Measurements from ENCODE around the gene WT1. TPM values are rescaled to one million over a fixed set of nuclear protein-coding genes. Genes with fewer than 3 reads are reported as not detected.
"Not testable (repeated sequence)": the region's sequence is repeated elsewhere in the genome, so short reads cannot be mapped to it uniquely, and the experiment has no call there.

Gene WT1
- total and polyA plus RNA-seq, 4 donors = 0.05 to 0.06 TPM; not detected in 2

DNA sequence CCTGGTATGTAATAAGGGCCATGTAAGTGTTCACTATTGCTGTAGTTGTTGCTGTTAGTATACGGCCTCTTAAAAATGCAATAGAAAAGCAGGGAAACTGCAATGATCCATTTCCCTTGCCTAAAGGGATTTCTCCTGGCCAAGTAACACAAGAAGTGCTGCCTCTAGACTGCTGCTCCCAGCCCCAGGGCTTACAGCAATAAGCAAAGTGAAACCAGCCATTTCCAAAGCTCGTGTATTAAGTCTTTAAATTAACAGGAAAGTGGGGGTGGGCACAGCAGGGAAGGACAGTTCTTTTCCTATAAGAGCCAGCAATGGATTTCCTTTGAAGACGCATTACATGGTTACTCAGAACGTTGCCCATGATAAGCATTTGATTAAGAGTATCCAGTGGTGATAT lies 36.9 kb upstream of the WT1 start:
- H3K27ac ChIP-seq (ENCODE audit: low read depth in 1 of 2, low read length in 2 of 2) = no peak overlapping the region
- no peaks in the 10 kb centered on the region for H3K36me3 ChIP-seq (ENCODE audit: control insufficient read depth in 4 of 4, insufficient read depth in 3 of 4, low read depth in 1 of 4, low read length in 3 of 4)
- DNase-seq (ENCODE audit: low spot score) = no peak
- H3K4me3 ChIP-seq (ENCODE audit: low read depth in 1 of 3, low read length in 3 of 3) = no peak overlapping the region
- WGBS = 68% methylated on average over 4 of the region's 4 CpGs
- no peaks in the 10 kb centered on the region for H3K9me3 ChIP-seq (ENCODE audit: control insufficient read depth in 4 of 4, low read length in 3 of 4)
- no peak for TF ChIP-seq RXRA (IDR thresholded peaks at IDR 0.05)
- TF ChIP-seq, protein P1, sequence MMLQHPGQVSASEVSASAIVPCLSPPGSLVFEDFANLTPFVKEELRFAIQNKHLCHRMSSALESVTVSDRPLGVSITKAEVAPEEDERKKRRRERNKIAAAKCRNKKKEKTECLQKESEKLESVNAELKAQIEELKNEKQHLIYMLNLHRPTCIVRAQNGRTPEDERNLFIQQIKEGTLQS (IDR thresholded peaks at IDR 0.05) = no peak
- TF ChIP-seq, protein P2, sequence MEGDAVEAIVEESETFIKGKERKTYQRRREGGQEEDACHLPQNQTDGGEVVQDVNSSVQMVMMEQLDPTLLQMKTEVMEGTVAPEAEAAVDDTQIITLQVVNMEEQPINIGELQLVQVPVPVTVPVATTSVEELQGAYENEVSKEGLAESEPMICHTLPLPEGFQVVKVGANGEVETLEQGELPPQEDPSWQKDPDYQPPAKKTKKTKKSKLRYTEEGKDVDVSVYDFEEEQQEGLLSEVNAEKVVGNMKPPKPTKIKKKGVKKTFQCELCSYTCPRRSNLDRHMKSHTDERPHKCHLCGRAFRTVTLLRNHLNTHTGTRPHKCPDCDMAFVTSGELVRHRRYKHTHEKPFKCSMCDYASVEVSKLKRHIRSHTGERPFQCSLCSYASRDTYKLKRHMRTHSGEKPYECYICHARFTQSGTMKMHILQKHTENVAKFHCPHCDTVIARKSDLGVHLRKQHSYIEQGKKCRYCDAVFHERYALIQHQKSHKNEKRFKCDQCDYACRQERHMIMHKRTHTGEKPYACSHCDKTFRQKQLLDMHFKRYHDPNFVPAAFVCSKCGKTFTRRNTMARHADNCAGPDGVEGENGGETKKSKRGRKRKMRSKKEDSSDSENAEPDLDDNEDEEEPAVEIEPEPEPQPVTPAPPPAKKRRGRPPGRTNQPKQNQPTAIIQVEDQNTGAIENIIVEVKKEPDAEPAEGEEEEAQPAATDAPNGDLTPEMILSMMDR (IDR thresholded peaks at IDR 0.05; ENCODE audit: low read depth, low read length, missing input control) = no peak
- no peak for TF ChIP-seq EGR1 (IDR thresholded peaks at IDR 0.05; ENCODE audit: low read depth in 2 of 2)
- TF ChIP-seq SP1 (IDR thresholded peaks at IDR 0.05) = no peak
- TF ChIP-seq FOXA1 (IDR thresholded peaks at IDR 0.05) = no peak
- TF ChIP-seq GABPA (IDR thresholded peaks at IDR 0.05 in 1 of 2, conservative IDR thresholded peaks at IDR 0.05 in 1 of 2) = no peak
- no peak for TF ChIP-seq TAF1 (conservative IDR thresholded peaks at IDR 0.05)
- no peak for TF ChIP-seq NR2F2 (IDR thresholded peaks at IDR 0.05)
- TF ChIP-seq, protein P3, sequence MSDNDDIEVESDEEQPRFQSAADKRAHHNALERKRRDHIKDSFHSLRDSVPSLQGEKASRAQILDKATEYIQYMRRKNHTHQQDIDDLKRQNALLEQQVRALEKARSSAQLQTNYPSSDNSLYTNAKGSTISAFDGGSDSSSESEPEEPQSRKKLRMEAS (IDR thresholded peaks at IDR 0.05) = no peak
- TF ChIP-seq HNF4A (conservative IDR thresholded peaks at IDR 0.05) = no peak
- TF ChIP-seq, protein P4, sequence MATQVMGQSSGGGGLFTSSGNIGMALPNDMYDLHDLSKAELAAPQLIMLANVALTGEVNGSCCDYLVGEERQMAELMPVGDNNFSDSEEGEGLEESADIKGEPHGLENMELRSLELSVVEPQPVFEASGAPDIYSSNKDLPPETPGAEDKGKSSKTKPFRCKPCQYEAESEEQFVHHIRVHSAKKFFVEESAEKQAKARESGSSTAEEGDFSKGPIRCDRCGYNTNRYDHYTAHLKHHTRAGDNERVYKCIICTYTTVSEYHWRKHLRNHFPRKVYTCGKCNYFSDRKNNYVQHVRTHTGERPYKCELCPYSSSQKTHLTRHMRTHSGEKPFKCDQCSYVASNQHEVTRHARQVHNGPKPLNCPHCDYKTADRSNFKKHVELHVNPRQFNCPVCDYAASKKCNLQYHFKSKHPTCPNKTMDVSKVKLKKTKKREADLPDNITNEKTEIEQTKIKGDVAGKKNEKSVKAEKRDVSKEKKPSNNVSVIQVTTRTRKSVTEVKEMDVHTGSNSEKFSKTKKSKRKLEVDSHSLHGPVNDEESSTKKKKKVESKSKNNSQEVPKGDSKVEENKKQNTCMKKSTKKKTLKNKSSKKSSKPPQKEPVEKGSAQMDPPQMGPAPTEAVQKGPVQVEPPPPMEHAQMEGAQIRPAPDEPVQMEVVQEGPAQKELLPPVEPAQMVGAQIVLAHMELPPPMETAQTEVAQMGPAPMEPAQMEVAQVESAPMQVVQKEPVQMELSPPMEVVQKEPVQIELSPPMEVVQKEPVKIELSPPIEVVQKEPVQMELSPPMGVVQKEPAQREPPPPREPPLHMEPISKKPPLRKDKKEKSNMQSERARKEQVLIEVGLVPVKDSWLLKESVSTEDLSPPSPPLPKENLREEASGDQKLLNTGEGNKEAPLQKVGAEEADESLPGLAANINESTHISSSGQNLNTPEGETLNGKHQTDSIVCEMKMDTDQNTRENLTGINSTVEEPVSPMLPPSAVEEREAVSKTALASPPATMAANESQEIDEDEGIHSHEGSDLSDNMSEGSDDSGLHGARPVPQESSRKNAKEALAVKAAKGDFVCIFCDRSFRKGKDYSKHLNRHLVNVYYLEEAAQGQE (IDR thresholded peaks at IDR 0.05) = no peak
- TF ChIP-seq FOXA2 (IDR thresholded peaks at IDR 0.05) = no peak
- TF ChIP-seq, protein P5, sequence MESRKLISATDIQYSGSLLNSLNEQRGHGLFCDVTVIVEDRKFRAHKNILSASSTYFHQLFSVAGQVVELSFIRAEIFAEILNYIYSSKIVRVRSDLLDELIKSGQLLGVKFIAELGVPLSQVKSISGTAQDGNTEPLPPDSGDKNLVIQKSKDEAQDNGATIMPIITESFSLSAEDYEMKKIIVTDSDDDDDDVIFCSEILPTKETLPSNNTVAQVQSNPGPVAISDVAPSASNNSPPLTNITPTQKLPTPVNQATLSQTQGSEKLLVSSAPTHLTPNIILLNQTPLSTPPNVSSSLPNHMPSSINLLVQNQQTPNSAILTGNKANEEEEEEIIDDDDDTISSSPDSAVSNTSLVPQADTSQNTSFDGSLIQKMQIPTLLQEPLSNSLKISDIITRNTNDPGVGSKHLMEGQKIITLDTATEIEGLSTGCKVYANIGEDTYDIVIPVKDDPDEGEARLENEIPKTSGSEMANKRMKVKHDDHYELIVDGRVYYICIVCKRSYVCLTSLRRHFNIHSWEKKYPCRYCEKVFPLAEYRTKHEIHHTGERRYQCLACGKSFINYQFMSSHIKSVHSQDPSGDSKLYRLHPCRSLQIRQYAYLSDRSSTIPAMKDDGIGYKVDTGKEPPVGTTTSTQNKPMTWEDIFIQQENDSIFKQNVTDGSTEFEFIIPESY (IDR thresholded peaks at IDR 0.05) = no peak
- TF ChIP-seq HNF4G (IDR thresholded peaks at IDR 0.05) = no peak
- no peak for TF ChIP-seq YY1 (IDR thresholded peaks at IDR 0.05)
- no peak for TF ChIP-seq JUND (IDR thresholded peaks at IDR 0.05)
- TF ChIP-seq RAD21 (IDR thresholded peaks at IDR 0.05) = no peak
- H3K27me3 ChIP-seq (ENCODE audit: control insufficient read depth in 4 of 4, insufficient read depth in 4 of 4, low read length in 3 of 4) = no peaks in the 10 kb centered on the region
- no peaks in the 10 kb centered on the region for H3K4me1 ChIP-seq (ENCODE audit: control insufficient read depth in 4 of 4, insufficient read depth in 4 of 4, low read length in 3 of 4)
- no peak overlapping the region for H3K9ac ChIP-seq (ENCODE audit: low read depth in 1 of 2, low read length in 2 of 2)

DNA sequence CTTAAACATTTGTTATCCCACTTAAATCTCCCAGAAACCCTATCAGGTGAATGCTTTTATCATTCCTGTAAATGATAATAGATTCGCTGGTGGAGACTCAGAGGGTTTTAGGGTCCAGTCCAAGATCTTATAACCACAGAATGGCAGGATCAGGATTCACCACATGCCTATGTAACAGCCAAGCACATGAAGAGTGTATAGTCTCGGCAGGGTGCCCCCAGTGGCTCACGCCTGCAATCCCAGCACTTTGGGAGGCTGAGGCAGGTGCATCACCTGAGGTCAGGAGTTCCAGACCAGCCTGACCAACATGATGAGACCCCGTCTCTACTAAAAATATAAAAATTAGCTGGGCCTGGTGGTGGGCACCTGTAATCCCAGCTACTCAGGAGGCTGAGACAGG lies 36.2 kb upstream of the WT1 start:
- not testable (repeated sequence) for H3K36me3 ChIP-seq (ENCODE audit: control insufficient read depth in 4 of 4, insufficient read depth in 3 of 4, low read depth in 1 of 4, low read length in 3 of 4); H3K27me3 ChIP-seq (ENCODE audit: control insufficient read depth in 4 of 4, insufficient read depth in 4 of 4, low read length in 3 of 4); H3K4me3 ChIP-seq (ENCODE audit: low read depth in 1 of 3, low read length in 3 of 3); H3K4me1 ChIP-seq (ENCODE audit: control insufficient read depth in 4 of 4, insufficient read depth in 4 of 4, low read length in 3 of 4); DNase-seq (ENCODE audit: low spot score); H3K27ac ChIP-seq (ENCODE audit: low read depth in 1 of 2, low read length in 2 of 2); H3K9ac ChIP-seq (ENCODE audit: low read depth in 1 of 2, low read length in 2 of 2); H3K9me3 ChIP-seq (ENCODE audit: control insufficient read depth in 4 of 4, low read length in 3 of 4)
- WGBS = 94% methylated on average over 4 of the region's 4 CpGs

Data from liver (tissue), 9 donors.